HCT116 (cell line): ENCODE data around the gene NCBP3. TPM values are rescaled to one million over a fixed set of nuclear protein-coding genes. Genes with fewer than 3 reads are reported as not detected.

Source experiments
- ATAC-seq: fragments of 200-7000 bp; cut with Tn5 transposase; 2 replicates; pipeline ENCODE4 v1.9.1; 2020; ENCODE audit warnings: mild to moderate bottlenecking, moderate library complexity
- BruUV-seq: library from RNA; stranded (reverse); fragments of 400-500 nt; replicated peaks from 2 replicates; lab custom pipeline; 2021; lab: Mats Ljungman, UMichigan
- CTCF ChIA-PET: fragments of 300-600 bp; sonication (Branson Sonifier 250); formaldehyde crosslinking; loops from one replicate; lab custom pipeline; 2021; ENCODE audit warnings: antibody characterized with exemption; lab: Charles Lee
- POLR2A ChIA-PET: fragments of 300-600, 350-600 bp; sonication (Branson Sonifier 250); formaldehyde crosslinking; loops from one replicate; lab custom pipeline; 2021; ENCODE audit warnings: antibody characterized with exemption; lab: Charles Lee
- RAD21 ChIA-PET, 2 experiments: fragments of 300-600 bp; sonication (Branson Sonifier 250); formaldehyde crosslinking; loops; one replicate each; lab custom pipeline; 2023; ENCODE audit warnings: low total read pairs in 2 of 2; ENCODE audit not compliant: uncharacterized antibody in 2 of 2, unreplicated experiment in 2 of 2, low non-redundant PET in 1 of 2; lab: Charles Lee
- DNase-seq: peaks from one replicate; pipeline ENCODE4 v3.0.0-alpha.2; 2010; ENCODE audit warnings: low read depth, low spot score
- H2AFZ ChIP-seq: fragments of 200-600 bp; shearing (Covaris generic), sonication (generic); 2 replicates; pipeline ENCODE4 v1.6.1; 2017; ENCODE audit warnings: low read depth, mixed run types, mixed read lengths, antibody characterized with exemption, low read length; ENCODE audit not compliant: poor library complexity, severe bottlenecking
- H3K27ac ChIP-seq: 2 replicates; pipeline ENCODE4 v1.5.1; 2012; ENCODE audit warnings: low read depth, low read length
- H3K27me3 ChIP-seq: fragments of 200-600 bp; sonication (generic); 2 replicates; pipeline ENCODE4 v1.6.1; 2016; ENCODE audit warnings: mixed run types, low read length, mixed read lengths; ENCODE audit not compliant: insufficient read depth
- H3K36me3 ChIP-seq, 2 experiments: fragments of 200-500 bp in 1 of 2; fragments of 200-600 bp in 1 of 2; sonication (Bioruptor generic) in 1 of 2; sonication (generic) in 1 of 2; 2 replicates each; pipeline versions ENCODE4 v1.5.1 to v1.6.1; 2014 to 2016; ENCODE audit warnings: low read length in 2 of 2, inconsistent platforms in 1 of 2, mixed read lengths in 1 of 2, mixed run types in 1 of 2; ENCODE audit not compliant: insufficient read depth in 2 of 2, control insufficient read depth in 1 of 2
- H3K4me1 ChIP-seq, 2 experiments: fragments of 200-600 bp in 1 of 2; sonication (generic) in 1 of 2; 2 replicates each; pipeline versions ENCODE4 v1.5.1 to v1.6.1; 2012 to 2017; ENCODE audit warnings: low read length in 2 of 2, inconsistent platforms in 1 of 2, mild to moderate bottlenecking in 1 of 2, mixed read lengths in 1 of 2, mixed run types in 1 of 2, moderate library complexity in 1 of 2; ENCODE audit not compliant: insufficient read depth in 2 of 2, control insufficient read depth in 1 of 2
- H3K4me2 ChIP-seq: fragments of 200-600 bp; sonication (generic); 2 replicates; pipeline ENCODE4 v1.6.1; 2017; ENCODE audit warnings: mixed run types, low read length, mixed read lengths
- H3K4me3 ChIP-seq, 2 experiments: fragments of 200-600 bp in 1 of 2; sonication (generic) in 1 of 2; replicated peaks in 1 of 2; 2 replicates each; pipeline ENCODE4 v1.5.1; 2011 to 2016; ENCODE audit warnings: low read length in 2 of 2, control low read depth in 1 of 2, low read depth in 1 of 2, mild to moderate bottlenecking in 1 of 2, mixed read lengths in 1 of 2, mixed run types in 1 of 2
- H3K79me2 ChIP-seq: fragments of 200-600 bp; sonication (generic); 2 replicates; pipeline ENCODE4 v1.6.1; 2017; ENCODE audit warnings: mild to moderate bottlenecking, mixed run types, low read length, moderate library complexity, mixed read lengths; ENCODE audit not compliant: insufficient read depth
- H3K9ac ChIP-seq: fragments of 200-600 bp; sonication (generic); 2 replicates; pipeline ENCODE4 v1.6.1; 2016; ENCODE audit warnings: low read length, mixed read lengths
- H3K9me2 ChIP-seq: fragments of 200-600 bp; sonication (generic), shearing (Covaris generic); 2 replicates; pipeline ENCODE4 v1.6.1; 2017; ENCODE audit warnings: mixed run types, mild to moderate bottlenecking, moderate library complexity; ENCODE audit not compliant: insufficient read depth
- H3K9me3 ChIP-seq, 2 experiments: fragments of 200-500 bp in 1 of 2; fragments of 200-600 bp in 1 of 2; sonication (Bioruptor generic) in 1 of 2; sonication (generic) in 1 of 2; 2 replicates each; pipeline ENCODE4 v1.6.1; 2014 to 2017; ENCODE audit warnings: low read length in 2 of 2, mixed read lengths in 2 of 2, inconsistent platforms in 1 of 2, low read depth in 1 of 2, mild to moderate bottlenecking in 1 of 2, mixed run types in 1 of 2, moderate library complexity in 1 of 2; ENCODE audit not compliant: control insufficient read depth in 1 of 2, insufficient read depth in 1 of 2
- H4K20me1 ChIP-seq: fragments of 200-600 bp; sonication (generic), shearing (Covaris generic); 2 replicates; pipeline ENCODE4 v1.6.1; 2017; ENCODE audit warnings: mixed run types, mild to moderate bottlenecking, moderate library complexity; ENCODE audit not compliant: insufficient read depth
- ATF3 ChIP-seq: IDR thresholded peaks from 2 replicates; pipeline ENCODE4 v1.6.1; 2012
- EGR1 ChIP-seq: IDR thresholded peaks from 2 replicates; pipeline ENCODE4 v1.6.1; 2012; ENCODE audit warnings: low read depth
- ELF1 ChIP-seq: IDR thresholded peaks from 2 replicates; pipeline ENCODE4 v1.6.1; 2012; ENCODE audit warnings: low read depth, borderline replicate concordance
- EZH2phosphoT487 ChIP-seq: fragments of 200-600 bp; IDR thresholded peaks from 2 replicates; pipeline ENCODE4 v1.6.1; 2018; ENCODE audit warnings: antibody characterized with exemption, borderline replicate concordance
- FOSL1 ChIP-seq: IDR thresholded peaks from 2 replicates; pipeline ENCODE4 v1.6.1; 2012; ENCODE audit warnings: low read depth
- JUND ChIP-seq: IDR thresholded peaks from 2 replicates; pipeline ENCODE4 v1.6.1; 2012
- POLR2AphosphoS5 ChIP-seq: IDR thresholded peaks from 2 replicates; pipeline ENCODE4 v1.6.1; 2011; ENCODE audit warnings: mild to moderate bottlenecking, low read depth, low read length, moderate library complexity
- RAD21 ChIP-seq: IDR thresholded peaks from 2 replicates; pipeline ENCODE4 v1.6.1; 2012; ENCODE audit warnings: low read depth, mild to moderate bottlenecking
- REST ChIP-seq: IDR thresholded peaks from 2 replicates; pipeline ENCODE4 v1.6.1; 2012; ENCODE audit warnings: low read depth
- SIN3A ChIP-seq: IDR thresholded peaks from 2 replicates; pipeline ENCODE4 v1.6.1; 2012; ENCODE audit warnings: low read depth
- SP1 ChIP-seq: IDR thresholded peaks from 2 replicates; pipeline ENCODE4 v1.6.1; 2012; ENCODE audit warnings: low read depth
- SRF ChIP-seq: IDR thresholded peaks from 2 replicates; pipeline ENCODE4 v1.6.1; 2012; ENCODE audit warnings: low read depth
- TCF7L2 ChIP-seq: IDR thresholded peaks from 2 replicates; pipeline ENCODE4 v1.7.0; 2011; ENCODE audit warnings: borderline replicate concordance, inconsistent platforms; ENCODE audit not compliant: insufficient read depth, insufficient read length; ENCODE audit errors: extremely low read depth
- YY1 ChIP-seq: IDR thresholded peaks from 2 replicates; pipeline ENCODE4 v1.6.1; 2011; ENCODE audit warnings: low read length, low read depth, moderate library complexity, mild to moderate bottlenecking; ENCODE audit not compliant: insufficient replicate concordance; ENCODE audit errors: extremely low read depth
- ZFX ChIP-seq: fragments of 450-650 bp; IDR thresholded peaks from 2 replicates; pipeline ENCODE4 v1.6.1; 2017
- ZNF274 ChIP-seq: fragments of 200-500 bp; sonication (Bioruptor generic); IDR thresholded peaks from 2 replicates; pipeline ENCODE4 v1.6.1; 2014; ENCODE audit warnings: mild to moderate bottlenecking, low read depth, low read length, inconsistent platforms
- intact Hi-C: fragments of 100-400 bp; cut with micrococcal nuclease; formaldehyde crosslinking; loops from 2 replicates; pipeline ENCODE4 v1.10.0; 2022
- total RNA-seq: library from RNA; stranded (reverse); gene quantifications from one replicate; pipeline ENCODE4 v1.2.1, GENCODE V29; 2021; ENCODE audit not compliant: unreplicated experiment

The NCBP3 gene
- total RNA-seq, 1 experiment from 2014 or later = 46.5 TPM

GRCh38 chr17:3768769-3769168 lies 77.3 kb downstream of the NCBP3 start:
- no peak for DNase-seq
- TF ChIP-seq SRF (no peak), SP1 (no peak), REST (no peak), YY1 (no peak), ELF1 (no peak), ATF3 (no peak), JUND (no peak), EGR1 (no peak), ZFX (no peak), ZNF274 (no peak), POLR2AphosphoS5 (no peak), SIN3A (no peak), RAD21 (no peak), TCF7L2 (no peak), EZH2phosphoT487 (no peak), FOSL1 (no peak)
- Histone ChIP-seq H2AFZ (no peak overlapping the region), H4K20me1 (no peaks in the 10 kb centered on the region), H3K4me2 (no peak overlapping the region), H3K27me3 (no peaks in the 10 kb centered on the region), H3K79me2 (no peaks in the 10 kb centered on the region), H3K27ac (no peak overlapping the region), H3K4me1 (peaks cover 0 to 28% of the 10 kb centered on the region in 2 experiments; a peak in 2 of 4 replicates), H3K9me3 (no peaks in the 10 kb centered on the region), H3K36me3 (no peaks in the 10 kb centered on the region), H3K4me3 (no peak overlapping the region), H3K9ac (no peak overlapping the region), H3K9me2 (no peaks in the 10 kb centered on the region)
- no peak for ATAC-seq
- intact Hi-C loops = no loop called here
- RAD21 ChIA-PET = no interaction called here
- CTCF ChIA-PET = no interaction called here
- POLR2A ChIA-PET = no interaction called here
- BruUV-seq = no TSS peak
